ENCODE data around the gene LRSAM1.

The LRSAM1 gene

DNA sequence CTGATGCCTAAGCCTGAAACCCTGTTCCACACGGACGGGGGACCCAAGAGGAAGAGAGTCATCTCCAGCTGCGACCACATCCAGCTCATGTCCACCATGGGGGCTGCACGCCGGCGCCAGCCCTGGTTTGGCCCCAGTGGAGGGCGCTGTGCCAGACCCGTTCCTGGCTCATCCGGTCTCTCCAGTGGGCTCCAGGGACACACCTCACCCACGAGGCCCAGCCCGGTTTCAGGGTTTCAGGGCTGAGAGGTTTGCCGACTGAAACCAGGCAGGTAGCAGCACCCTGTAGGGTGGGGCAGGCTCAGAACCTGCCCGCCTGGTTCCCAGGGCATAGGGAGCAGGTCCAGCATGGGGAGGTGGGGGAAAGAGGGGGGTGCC, 89.3 kb downstream of the LRSAM1 start:
- no peak overlapping the region for H3K4me3 ChIP-seq (ENCODE audit: low read depth, low read length)
- no peak for DNase-seq (ENCODE audit: low read depth)

DNA sequence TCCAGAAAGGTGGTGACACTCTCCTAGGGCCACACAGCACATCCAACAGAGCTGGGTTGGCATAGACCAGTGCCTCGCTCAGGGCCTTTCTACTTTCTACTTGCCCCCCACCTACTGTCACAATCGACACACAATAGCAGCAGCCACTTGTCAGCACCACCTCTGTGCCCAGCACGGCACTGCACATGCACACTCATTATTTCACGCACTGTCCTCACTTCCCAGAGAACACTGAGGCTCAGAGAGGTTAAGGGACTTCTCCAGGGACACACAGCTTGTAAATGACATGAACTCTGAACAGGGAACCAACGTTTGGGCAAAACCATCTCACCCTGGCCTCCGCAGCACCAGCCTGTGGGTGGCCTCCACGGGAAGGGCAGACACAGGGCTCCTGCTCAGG, 89.9 kb downstream of the LRSAM1 start:
- no peak for DNase-seq (ENCODE audit: low read depth)
- no peak overlapping the region for H3K4me3 ChIP-seq (ENCODE audit: low read depth, low read length)

- DNase-seq (ENCODE audit: low read depth), result peak; percentile 52
- no peak overlapping the region for H3K4me3 ChIP-seq (ENCODE audit: low read depth, low read length)
These were observed 90.6 kb downstream of the LRSAM1 start for GRCh38 chr9:127541865-127542264.

DNA sequence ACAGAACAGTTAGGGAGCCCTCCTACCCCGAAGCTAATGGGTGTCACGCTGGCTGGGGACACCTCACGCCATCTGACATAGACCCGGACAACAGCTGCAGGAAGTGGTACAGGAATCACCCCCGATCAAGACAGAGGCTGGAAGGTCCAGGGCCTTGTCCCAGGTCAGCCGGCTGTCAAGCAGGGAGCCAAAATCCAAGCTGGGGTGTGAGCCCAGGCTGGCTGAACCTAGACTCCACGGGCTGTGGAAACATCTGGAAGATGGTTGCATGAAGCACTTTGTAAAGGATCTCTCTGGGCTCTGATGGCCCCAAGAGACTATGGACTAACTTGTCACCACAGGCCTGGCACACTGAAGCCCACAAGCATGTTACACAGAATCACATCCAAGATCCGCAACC, 91.9 kb downstream of the LRSAM1 start:
- no peak for DNase-seq (ENCODE audit: low read depth)
- no peak overlapping the region for H3K4me3 ChIP-seq (ENCODE audit: low read depth, low read length)

GRCh38 chr9:127543973-127544533, 92.7 kb downstream of the LRSAM1 start:
- H3K4me3 ChIP-seq (ENCODE audit: low read depth, low read length), result no peak overlapping the region
- DNase-seq (ENCODE audit: low read depth), result no peak

DNA sequence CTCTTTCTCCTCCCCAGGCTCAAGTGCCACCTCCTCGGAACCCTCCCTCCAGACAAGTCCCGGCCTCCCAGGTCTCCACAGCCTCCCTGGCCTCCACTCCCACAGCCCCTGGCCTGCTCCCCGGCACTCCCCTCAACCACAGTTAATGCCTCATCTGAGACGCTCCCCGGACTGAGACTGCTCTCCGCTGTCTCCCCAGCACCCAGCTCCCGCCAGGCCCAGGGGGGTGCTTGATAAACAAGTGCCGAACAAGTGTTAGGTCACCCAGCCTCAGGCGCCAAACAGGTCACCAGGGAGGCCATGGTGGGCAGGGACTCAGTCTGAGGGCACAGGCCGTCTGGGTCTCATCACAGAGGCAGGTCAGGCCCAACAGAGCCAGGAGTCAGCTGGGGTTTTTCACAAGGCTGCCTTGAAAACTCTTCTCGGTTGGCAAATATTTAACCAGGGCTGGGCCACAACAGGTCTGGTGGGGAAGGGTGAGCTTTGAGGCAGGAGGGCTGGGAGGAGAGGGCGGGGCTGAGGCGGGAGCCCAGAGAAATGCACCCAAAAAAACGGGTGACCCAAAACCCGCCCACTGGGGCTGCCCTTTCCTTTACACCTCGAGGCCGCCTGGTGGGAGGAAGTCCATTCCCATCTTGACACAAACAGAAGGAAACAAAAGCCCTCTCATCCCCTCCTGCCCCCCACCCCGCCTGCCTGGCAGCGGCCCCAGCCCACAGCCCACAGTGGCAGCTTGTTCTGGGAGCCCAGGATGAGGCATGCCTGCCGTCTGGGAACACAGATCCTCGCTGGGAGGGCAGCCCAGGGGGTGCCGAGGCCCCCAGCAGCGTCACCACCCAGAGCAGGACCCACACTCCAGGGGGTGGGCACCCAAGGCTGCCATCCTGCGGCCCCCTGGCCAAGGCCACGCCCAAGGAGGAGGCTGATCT, 94.2 kb downstream of the LRSAM1 start:
- DNase-seq (ENCODE audit: low read depth), result no peak
- no peak overlapping the region for H3K4me3 ChIP-seq (ENCODE audit: low read depth, low read length)

- no peak overlapping the region for H3K4me3 ChIP-seq (ENCODE audit: low read depth, low read length)
These were observed 95.0 kb downstream of the LRSAM1 start for GRCh38 chr9:127546125-127546832.

DNA sequence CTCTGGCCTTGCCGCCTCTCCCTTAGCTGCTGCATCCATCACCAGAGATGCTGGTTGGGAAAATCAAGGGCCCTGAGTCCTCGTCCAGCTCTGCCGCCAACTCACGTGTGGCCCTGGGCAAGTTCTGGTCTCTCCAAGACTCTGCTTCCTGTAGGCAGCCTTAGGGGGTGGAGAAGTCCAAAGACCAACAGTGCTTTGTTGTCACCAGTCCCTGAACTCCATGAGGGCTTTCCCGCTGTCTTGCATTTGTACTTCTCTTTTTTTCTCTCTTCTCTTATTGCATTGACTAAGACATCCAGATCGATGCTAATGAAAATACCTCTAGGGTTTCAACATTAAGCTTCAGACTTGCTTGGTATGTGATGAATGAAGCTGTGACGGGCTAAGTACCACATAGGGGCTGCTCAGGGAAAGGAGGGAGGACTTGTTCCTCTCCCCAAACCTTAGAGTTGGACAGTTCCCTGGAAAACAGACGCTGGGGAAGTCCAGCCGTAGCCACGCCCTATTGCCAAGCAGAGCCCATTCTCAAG, 97.1 kb downstream of the LRSAM1 start:
- no peak for DNase-seq (ENCODE audit: low read depth)
- no peak overlapping the region for H3K4me3 ChIP-seq (ENCODE audit: low read depth, low read length)

More at GRCh38 chr9:127546125-127546832, 95.0 kb downstream of the LRSAM1 start:
- no peak for DNase-seq (ENCODE audit: low read depth)

DNA sequence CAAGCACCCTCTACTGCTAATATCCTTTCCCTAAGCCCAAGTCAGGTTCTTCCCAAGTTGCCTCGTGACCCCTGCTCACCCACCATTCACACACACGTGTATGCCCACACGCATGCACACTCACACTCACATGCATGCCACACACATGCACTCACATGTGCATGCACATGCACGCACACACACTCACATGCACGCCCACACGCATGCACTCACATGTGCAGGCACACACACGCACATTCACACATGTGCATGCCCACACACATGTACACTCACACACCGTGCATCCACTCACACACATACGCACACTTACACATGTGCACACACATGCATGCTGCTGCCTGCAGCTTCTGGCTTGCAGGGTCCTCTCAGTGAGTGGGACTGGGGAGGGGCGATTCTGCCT, 97.9 kb downstream of the LRSAM1 start:
- DNase-seq (ENCODE audit: low read depth), result no peak
- H3K4me3 ChIP-seq (ENCODE audit: low read depth, low read length), result no peak overlapping the region

DNA sequence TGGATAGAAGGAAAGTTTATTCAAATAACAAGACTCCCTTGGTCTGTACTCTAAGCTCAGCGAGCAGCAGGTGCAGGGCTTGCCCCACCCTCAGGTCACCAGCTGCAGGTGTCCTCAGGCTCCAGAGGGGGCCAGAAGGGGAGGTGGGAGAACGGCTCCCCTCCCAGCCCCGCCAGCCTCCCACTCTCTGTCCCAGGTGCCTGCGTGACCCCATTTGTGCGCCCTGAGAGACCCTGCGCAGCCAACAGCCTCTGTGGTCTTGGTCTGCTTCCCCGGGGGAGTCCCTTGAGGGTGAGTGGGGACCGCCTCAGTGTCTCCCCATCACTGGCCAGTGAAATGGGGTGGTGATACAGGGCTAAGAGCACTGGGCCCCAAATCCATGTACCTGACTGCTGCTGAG, 98.4 kb downstream of the LRSAM1 start:
- no peak overlapping the region for H3K4me3 ChIP-seq (ENCODE audit: low read depth, low read length)
- DNase-seq (ENCODE audit: low read depth), result no peak

GRCh38 chr9:127550282-127550681, 99.0 kb downstream of the LRSAM1 start:
- DNase-seq (ENCODE audit: low read depth), result no peak
- no peak overlapping the region for H3K4me3 ChIP-seq (ENCODE audit: low read depth, low read length)

- no peak overlapping the region for H3K4me3 ChIP-seq (ENCODE audit: low read depth, low read length)
These were observed 99.4 kb downstream of the LRSAM1 start for GRCh38 chr9:127550751-127551150.

More at GRCh38 chr9:127550751-127551150, 99.4 kb downstream of the LRSAM1 start:
- DNase-seq (ENCODE audit: low read depth), result no peak
